ENCODE results near the gene NRN1.

The NRN1 gene

DNA sequence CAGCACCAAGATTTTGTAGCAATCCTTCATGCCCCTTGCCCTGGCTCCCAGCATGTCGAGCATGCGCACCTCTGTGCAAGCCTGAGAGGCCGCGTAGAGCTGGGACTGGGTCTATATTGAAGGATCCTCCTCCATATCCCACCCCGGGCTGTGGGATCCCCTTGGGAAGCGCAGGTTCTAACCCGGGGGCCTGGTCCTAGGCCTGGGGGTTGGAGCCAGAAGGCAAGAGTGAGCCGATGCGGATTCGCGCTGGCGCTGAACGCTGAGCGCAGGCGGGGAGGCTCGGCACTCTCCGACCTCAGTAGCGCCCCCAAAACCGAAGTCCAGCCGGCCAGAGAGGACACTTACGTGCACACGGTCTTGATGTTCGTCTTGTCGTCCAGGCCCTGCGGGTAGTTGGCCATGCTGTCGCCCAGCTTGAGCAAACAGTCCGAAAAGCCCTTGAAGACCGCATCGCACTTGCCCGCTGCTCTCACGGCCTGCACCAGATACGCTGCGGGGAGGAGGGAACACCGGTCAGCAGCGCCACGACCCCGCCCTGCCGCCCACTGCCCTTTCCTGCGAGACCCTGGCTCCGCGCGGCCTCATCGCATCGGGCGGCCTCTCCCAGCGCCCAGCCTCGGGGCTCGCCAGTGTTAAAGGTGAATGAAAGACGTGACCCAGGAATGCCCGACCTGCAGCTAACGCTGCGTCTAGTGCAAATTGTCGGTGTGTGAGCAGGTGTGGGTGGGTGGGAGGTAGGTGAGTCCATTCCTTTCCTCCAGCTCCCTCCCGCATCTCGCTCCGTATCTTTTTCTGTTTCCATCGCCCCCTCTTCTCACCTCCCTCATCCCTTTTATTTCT lies 4.5 kb downstream of the NRN1 start:
- no peak for DNase-seq (ENCODE audit: low read depth)

DNA sequence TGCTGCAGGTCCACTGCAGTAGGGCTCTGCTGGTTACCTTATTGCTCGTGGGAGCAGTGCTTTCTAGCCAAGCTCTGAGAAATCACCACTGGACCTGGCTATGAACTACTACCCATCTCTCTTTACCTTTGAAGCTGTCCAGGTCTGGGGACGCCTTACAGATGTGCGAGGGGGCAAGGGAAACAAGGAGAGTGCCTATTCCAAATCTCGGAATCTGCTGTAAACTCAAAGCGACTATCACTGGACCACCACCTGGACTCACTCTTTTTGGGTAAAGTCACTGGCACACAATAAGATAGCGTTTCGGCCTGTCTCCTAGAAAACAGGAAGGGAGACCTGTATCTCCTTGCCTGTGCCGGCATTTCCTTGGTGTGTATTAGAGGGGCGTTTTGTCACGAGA lies 5.3 kb downstream of the NRN1 start:
- no peak for DNase-seq (ENCODE audit: low read depth)

DNA sequence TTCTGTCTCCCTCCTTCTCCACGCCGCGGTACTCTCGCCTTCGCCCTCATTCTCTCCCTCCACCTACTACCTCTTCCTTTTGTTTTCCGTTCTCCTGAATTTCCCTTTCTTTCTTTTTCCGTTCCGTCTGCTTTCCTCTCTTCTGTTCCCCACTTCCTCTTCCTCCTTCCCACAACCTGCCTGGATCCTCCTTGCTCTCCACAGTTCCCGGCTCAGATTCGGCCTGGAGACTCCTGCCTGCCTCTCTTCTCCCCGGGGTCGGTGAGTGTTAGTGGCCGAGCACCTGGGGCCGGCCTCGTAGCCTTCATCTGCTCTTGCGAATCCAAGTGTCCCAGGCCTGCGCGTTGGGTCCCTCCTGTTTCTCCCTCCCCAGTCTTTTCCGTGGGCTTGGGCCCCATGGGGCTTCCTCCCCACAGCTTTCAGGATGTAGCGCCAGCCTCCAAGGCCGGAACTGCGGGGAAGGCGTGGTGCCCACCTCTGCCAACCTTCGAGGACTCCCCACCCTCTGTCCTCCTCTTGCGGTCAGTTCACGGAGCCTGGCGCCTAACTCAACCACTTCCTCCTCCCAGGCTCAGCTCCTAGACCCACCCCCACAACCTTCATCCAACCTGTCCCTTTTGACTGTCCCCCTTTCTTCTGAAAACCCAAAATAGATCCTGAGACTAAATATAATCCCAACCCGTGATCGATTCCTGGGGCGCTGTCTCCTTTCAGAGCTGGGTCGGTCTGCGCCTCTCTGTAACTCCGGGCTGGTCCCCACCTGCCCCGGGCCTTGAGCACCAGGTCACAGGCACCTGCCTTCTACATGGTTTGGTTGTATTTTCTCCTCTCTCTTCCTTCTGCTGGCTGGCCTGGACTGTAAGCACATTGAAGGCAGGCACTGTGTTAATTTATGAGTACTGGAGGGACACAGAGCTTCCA lies 6.8 kb downstream of the NRN1 start:
- no peak for DNase-seq (ENCODE audit: low read depth)

DNA sequence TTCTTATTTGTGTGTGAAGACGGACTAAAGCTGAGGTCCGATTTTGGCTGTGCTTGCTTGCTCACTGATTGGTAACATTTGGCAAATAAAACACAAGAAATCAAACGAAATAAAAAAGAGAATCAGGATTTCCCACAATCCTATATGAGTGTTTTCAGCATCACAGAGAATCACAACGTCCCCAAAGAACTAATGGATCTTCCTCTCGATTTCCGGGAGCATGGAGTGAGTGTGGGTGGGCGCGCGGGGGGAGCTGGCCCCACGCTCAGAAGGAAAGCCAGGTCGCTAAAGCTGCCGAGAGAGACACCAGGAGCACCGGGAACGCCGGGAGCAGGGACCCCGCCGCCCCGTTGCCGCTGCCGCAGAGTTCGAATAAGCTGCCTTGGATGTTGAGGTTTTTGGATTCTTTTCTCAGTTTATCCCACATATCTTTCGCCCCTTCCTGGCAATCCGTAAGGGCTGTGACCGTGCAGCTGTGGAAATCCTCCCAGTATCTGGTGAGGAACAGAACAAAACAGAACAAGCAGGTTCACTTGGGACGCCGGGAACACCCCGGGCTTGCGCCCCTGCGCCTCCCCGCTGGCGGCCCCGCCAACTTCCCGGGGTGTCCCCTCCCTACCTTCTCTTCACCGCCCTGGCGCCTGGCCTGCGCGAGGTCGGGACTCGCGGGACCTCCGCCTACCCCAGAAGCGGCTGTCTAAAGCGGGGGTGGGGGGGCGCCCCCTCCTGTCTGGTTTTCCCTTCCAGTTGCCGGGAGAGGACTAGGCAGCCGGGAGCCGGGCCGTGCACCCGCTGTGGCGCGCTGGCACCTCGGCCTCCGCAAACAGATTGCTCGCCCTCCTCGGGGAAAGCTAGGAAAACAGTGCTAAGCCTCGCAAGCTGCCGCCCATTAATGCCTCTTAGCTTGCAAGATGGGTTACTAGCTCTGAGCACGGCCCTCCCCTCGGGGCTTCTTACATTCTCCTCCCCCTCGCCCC lies 7.7 kb downstream of the NRN1 start:
- DNase-seq (ENCODE audit: low read depth), result no peak

DNA sequence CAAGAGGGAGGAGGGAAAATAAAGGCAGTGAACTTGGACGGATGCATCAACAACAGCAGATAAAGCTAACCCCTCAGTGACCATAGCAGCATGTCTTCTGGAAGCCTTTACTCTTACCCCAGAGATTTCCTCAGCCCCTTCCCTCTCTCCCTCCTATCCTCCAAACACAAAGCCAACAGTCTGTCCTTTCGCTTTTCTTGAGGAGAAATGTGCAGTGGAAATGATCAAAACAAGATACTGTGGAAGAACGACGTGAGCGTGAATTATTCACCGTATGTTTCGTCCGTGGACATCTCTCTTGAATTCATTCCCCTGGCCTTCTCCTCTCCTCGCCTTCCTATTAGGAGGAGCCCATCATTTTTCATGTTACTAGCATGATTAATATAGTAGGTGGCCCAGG lies 8.5 kb downstream of the NRN1 start:
- no peak for DNase-seq (ENCODE audit: low read depth)

DNA sequence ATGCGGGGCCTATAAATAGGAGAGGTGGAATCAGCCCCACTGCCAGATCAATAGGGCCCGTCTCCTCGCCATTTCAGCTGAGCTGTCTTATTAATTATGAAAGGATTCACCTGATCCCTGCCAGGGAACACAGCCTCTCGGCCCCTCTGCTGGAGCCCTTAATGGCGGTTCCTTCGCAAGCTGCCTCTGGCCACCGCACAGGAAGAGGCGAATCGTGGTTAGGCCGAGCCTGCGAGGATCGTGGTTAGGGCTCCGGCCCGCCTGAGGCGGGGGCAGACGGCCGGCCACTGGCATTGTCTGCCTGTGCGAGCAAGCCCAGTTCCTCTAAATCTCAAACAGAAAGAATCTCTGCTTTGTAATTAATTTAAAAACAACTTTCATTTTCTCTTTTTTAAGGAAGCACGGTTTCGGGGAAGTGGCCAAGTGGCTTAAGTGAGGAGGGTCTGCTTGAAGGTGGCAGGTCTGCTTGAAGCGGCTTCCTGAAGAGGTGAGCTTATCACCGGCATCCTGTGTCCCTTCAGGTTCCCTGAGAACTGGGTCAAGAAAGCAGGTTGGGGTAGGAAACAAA lies 9.2 kb downstream of the NRN1 start:
- no peak for DNase-seq (ENCODE audit: low read depth)

DNA sequence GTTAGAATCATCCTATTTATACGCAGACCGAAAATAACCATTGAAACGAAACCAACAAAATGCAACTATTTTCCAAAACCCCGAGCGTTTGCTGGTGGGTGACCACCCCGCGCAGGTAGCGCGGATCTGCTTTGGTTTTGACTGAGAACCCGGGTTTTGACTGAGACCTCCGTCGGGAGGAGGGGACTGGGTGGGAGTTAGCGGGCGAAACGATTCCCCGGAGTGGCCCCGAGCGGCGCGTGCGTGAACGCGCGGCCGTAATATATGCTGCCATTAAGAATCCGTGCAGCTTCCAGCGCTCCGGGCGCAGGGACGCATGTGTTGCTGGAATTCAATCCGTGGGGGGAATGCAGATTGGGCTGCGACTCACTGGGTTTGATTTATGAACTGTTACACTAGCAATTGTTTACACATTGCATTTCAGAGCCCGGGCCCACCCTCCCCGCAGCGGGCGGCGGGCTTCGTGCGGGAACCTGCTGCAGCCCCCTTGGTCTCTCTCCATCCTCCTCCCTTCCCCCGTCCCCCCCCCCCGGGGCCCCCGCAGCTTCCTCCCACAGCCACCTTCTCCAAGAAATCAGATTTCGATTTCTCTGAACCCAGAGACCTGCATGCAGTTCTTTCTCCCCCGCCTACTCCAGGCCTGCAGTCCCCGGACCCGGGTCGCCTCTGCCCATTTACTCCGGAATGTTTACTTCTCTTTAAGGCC lies 9.9 kb downstream of the NRN1 start:
- no peak for DNase-seq (ENCODE audit: low read depth)

DNA sequence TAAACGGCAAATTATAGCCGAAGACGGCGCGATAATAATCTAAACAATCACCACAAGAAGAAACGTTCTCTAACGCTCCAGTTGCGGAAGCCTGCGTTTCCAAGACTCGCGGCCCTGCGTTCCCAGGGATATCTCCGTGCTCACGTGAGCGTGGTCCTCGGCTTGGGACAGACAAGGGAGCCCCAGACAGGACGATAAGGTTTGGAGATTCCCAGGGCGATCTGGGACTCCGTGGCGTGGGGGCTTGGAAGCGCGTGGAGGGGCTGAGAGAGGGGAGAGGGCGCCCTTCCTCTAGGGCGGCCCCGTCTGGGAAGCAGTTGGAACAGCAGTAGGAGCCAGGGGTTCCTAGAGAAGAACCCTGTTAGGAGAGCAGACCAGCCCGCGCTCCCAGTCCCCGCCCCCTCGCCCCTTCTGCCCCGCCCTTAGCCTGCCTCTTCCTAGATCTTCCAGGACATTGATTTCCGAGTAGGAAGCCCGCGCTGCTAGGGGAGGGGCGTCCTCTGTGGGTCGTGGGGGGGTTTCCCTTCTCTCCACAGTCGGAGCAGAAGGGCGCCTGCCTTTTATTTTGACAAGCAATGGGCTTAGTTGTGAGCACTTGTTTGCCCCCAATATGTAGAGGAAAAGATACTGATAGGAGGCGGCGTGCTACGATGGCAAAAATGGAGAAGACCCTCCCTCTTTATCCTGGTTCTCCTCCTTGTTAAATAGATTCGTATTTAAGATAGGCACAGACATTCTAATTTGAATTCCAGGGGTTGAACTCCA lies 10.6 kb downstream of the NRN1 start:
- no peak for DNase-seq (ENCODE audit: low read depth)

DNA sequence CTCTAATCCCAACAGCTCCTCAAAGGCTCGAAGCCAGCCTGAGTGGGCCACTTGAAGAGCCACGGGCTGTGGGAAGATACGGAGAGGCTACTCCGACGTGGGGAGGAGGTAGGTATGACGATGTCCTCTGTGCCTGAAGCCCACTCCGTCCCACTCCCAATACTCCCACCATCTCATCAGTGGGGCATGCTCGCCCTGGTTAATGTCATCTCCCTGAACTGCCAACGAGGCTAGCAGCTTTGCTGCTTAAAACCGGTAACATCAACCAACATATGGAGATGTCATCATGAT lies 11.1 kb downstream of the NRN1 start:
- no peak for DNase-seq (ENCODE audit: low read depth)

DNA sequence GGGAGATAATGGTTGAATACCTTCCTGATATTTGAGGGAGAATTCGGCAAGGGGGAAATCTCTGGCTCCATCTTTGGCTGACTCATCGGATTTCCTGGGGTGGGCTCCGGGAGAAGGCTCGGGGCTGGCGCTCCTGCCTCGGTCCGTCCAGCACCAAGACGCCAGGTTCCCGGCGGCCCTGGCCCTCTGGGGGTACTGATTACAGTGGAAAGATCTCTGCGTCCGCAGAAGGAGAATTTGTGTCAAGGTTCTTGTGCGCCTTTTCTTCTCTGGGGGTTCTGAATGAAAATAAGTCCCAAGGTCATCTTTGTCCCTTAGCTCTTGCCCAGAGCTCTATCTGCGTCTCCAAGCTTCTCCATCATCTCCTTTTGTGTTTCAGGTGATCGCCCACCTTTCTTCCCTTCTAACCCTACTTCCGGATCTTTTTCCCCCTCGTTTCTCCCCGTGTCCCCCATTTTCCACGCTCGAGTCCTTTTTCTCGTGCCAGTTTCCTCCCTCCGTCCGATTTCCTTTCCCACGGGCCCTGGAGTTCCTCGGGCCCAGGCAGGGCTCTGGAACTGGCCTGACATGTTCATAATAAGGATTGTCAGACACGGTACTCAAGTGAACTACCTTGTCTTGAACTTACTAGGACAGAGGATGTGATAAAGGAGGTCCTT lies 11.6 kb downstream of the NRN1 start:
- DNase-seq (ENCODE audit: low read depth), result no peak

DNA sequence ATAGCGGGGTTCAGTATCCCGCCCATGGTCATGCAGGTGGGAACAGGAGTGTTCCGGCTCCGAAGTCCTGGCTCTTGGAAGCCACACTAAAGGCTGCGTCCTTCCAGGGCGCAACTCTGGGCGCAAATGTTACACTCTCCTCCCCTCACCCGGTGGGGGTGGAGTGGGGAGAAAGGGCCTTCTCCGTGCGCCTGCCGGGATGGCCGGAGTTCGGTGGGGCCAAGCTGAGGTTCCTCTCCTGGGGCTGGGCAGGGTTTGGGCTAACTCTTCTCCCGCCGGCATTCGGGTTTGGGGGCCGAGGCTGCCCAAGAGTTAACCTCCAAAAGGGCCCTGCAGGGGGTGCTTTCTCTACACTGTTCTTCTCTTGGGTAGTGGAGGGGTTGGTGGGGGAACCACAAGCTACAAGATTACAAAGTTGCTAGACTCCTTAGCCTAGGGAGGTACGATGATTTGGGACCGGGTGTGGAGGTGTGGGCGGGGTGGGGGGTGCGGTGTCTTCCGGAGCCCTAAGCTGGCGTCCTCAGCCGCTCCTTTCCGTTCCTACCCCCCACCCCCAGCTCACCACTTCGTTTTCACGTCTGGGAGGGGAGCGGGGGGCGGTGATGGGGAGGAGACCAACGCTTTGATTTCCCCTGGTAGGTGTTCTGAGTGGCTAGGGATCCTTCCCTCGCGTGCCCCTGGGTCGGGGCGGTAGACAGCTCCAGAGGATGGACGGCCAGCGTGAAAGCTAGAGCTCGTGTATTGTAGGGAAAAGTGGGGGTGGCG lies 12.3 kb downstream of the NRN1 start:
- no peak for DNase-seq (ENCODE audit: low read depth)

DNA sequence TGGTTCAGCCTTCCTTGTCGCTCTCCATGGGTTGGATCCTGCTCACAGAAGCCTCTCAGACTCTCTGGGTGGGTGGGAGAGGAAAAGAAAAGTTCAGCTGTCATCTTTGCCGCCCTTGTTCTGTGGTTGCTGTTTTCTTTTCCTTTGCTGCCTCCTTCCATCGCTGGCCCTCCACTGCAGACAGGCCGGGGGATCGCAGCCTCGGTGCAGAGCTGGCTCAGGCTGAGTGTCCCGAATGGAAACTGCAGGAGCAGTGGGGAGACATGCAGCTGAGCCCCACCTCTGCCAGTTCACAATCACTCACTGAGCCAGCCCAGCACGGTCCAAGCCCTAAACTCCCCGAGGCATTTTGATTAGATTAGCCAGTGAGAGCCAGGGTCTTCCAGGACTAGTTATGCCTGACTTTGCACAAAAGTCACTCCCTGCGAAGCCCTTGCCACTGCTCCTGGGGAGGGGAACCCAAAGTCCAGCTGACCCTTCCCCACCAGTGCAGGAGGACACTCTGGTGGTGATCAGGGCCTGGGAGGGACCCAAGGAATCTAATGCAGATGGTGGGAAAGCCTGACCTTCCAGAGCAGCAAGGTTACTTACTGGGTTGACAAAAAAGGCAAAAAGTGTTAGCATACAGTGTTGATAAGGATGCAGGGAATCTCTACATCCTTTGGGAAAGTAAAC lies 14.0 kb downstream of the NRN1 start:
- DNase-seq (ENCODE audit: low read depth), result no peak

DNA sequence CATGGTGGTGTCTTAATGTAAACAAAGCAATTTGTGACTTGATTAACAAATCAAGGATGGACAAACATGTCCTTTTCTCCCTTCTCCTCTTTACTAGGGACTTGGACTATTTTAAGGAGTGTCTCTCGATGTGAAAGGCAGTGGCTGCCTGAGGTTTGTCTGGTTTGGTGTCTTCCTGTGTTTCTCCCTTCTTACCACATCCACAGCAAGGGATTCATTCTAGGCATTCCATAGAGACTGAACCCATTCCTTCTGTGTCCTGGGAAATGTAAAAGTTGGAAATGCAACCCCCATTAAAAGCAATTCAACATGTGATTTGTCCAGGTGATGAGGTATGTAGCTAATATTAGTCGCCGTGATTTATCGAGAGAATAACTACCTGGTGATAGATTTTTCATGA lies 15.9 kb downstream of the NRN1 start:
- no peak for DNase-seq (ENCODE audit: low read depth)

DNA sequence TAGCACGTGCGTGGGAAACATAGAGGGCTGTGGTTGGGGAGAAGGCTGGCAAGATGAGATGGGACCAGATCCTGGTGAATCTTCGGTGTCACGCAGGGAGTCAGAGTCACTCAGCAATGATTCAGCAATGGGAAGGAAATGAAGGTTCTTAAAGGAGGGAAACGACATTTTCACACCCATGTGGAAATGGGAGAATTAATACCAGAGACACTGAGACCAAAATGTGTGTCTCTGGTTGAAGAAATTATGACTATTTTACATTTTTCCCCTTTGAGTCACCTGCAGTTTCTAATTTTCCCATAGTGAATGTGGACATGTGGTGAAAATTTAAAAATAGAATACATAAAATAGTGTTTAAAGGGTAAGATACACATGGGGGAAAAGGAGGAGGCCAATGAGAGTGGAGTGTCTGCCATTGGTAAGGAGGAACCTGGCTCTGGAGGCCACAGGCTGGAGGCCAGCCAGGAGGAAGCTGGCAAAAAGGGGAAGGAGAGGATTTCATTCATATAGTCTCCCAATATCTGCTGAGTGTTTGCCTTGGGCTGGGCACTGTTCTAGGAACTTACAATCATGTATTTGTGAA lies 17.5 kb downstream of the NRN1 start:
- DNase-seq (ENCODE audit: low read depth), result no peak

DNA sequence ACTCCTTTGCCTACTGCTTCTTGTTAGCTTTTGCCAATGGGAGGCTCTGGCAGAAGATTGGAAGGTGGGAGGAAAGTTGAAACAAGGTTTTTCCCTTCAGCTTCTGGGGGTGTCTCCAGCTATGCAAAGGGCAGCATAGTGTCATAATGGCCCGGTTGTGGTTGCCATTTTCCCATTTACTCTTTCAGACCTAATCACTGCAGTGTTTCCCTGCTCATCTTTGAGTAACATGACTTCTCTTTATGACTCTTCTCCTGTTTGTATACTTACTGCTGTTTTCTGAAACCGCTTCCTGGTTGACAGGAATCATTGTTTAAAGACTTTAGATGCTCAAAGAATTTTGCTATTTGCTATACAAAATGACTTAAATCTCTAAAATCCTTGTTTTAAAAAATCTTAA lies 19.9 kb downstream of the NRN1 start:
- no peak for DNase-seq (ENCODE audit: low read depth)

DNA sequence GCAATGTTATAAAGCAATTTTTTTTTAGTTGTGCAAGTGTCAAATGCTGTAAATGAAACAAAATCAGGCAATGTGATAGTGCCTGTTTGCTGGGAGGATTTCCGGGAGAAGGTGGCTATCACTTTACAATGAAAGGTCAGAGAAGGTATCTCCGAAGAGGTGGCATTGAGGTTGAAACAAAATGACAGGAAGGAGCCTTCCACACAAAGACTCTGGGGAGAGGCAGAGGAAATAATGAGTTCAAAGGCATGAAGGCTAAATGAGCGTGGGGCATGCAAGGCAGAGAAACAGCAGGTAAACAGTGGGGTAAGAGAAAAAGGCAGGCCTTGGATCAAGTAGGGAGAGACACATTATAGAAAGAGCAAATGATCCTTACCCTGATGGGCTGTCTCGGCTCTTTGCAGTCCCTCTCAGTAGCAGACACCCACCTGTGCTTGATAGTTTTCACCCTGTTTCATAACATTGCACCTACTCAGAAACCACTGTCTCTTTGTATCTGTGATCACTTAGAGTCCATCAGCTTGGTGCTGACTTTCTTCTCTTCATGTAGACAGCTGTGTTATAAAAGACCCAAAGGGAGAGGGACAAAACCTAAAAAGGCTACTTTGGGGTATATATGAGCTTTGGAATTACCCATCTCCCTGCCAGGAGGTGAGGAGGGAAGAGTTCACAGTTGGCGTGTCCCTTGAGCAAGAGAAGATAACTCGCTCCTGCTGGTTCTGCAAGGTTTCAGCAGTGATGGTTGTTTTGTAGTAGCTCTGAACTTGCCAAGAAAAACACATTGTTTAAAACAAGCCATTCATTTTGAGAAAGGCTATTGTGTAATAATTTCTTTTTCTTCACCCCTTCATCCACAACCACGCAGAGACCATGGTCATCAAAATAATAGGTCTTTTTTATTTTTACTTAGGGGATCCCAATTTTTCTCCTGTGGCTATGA lies 22.3 kb downstream of the NRN1 start:
- DNase-seq (ENCODE audit: low read depth), result no peak
